Breast epithelium (tissue), 4 donors: Measurements from ENCODE around the gene CDC14B. TPM values are rescaled to one million over a fixed set of nuclear protein-coding genes. Genes with fewer than 3 reads are reported as not detected.
"Not testable (repeated sequence)": the region's sequence is repeated elsewhere in the genome, so short reads cannot be mapped to it uniquely, and the experiment has no call there.

ENCODE experiments used
- DNase-seq, 2 donors: peaks; one replicate each; pipeline ENCODE4 v3.0.0-alpha.2; 2019; ENCODE audit warnings: low spot score in 2 of 2
- H3K27ac ChIP-seq, 2 donors: fragments of 200-600 bp; sonication (generic) in 1 of 2; one replicate each; pipeline ENCODE4 v1.5.1; 2016 to 2019; ENCODE audit warnings: mild to moderate bottlenecking in 1 of 2
- H3K27me3 ChIP-seq, 2 donors: fragments of 200-600 bp; sonication (generic) in 1 of 2; one replicate each; pipeline versions ENCODE4 v1.5.1 to v1.6.0; 2017 to 2019; ENCODE audit warnings: control low read depth in 1 of 2, mild to moderate bottlenecking in 1 of 2
- H3K36me3 ChIP-seq: fragments of 200-600 bp; one replicate; pipeline ENCODE4 v1.5.1; 2019
- H3K4me1 ChIP-seq, 2 donors: fragments of 200-600 bp; sonication (generic); one replicate each; pipeline ENCODE4 v1.5.1; 2016 to 2019; ENCODE audit warnings: control low read depth in 1 of 2
- H3K4me3 ChIP-seq, 3 donors: fragments of 200-600 bp; sonication (generic); 1 replicate in 2 of 3; 2 replicates in 1 of 3; pipeline ENCODE4 v1.5.1; 2016 to 2019; ENCODE audit warnings: mild to moderate bottlenecking in 3 of 3, moderate library complexity in 2 of 3
- H3K9me3 ChIP-seq, 2 donors: fragments of 200-600 bp; sonication (generic) in 1 of 2; one replicate each; pipeline ENCODE4 v1.5.1; 2016 to 2019; ENCODE audit warnings: control low read depth in 1 of 2
- CTCF ChIP-seq, 3 donors: fragments of 450-650 bp; IDR thresholded peaks; one replicate each; pipeline ENCODE4 v1.5.1; 2016 to 2017; ENCODE audit warnings: antibody characterized with exemption in 3 of 3, mild to moderate bottlenecking in 3 of 3, moderate library complexity in 3 of 3
- POLR2A ChIP-seq: fragments of 450-650 bp; IDR thresholded peaks from one replicate; pipeline ENCODE4 v1.6.1; 2016; ENCODE audit warnings: antibody characterized with exemption, mild to moderate bottlenecking, moderate library complexity
- POLR2AphosphoS5 ChIP-seq, 3 donors: sonication (generic); formaldehyde crosslinking; IDR thresholded peaks; one replicate each; pipeline ENCODE4 v1.6.1; 2017; ENCODE audit warnings: antibody characterized with exemption in 3 of 3
- intact Hi-C: fragments of 100-400 bp; cut with DNase I; formaldehyde crosslinking; loops from one replicate; pipeline ENCODE4 v1.15.1; 2023; ENCODE audit warnings: low total_unique reads
- total RNA-seq, 3 donors: library from RNA; depleted of rRNA; stranded (reverse); fragments of >200 nt; gene quantifications; one replicate each; pipeline ENCODE4 v1.1.0, GENCODE V29; 2016

Gene CDC14B
- total RNA-seq, result 10 to 100 TPM; 22.0 to 33.4 (median 23.9) TPM

- intact Hi-C loops, result no loop called here
- no peaks in the 10 kb centered on the region for H3K27me3 ChIP-seq
- peak; percentile 87 to 92 for DNase-seq
- H3K9me3 ChIP-seq, result no peaks in the 10 kb centered on the region
- no peaks in the 10 kb centered on the region for H3K36me3 ChIP-seq
- no peak for TF ChIP-seq POLR2A
- TF ChIP-seq CTCF (IDR thresholded peaks at IDR 0.05), result no peak
- TF ChIP-seq POLR2AphosphoS5 (IDR thresholded peaks at IDR 0.05), result no peak
- H3K4me1 ChIP-seq, result peaks cover 0 to 4% of the 10 kb centered on the region in 2 donors
- H3K4me3 ChIP-seq, result peak within 1 kb of the TSS; percentile 62 to 89 (median 85)
- H3K27ac ChIP-seq, result peak within 1 kb of the TSS; percentile 83 to 87
Observed at GRCh38 chr9:96619491-96620180, at the start of gene CDC14B. Gene CDC14B, minus strand, starts transcription at chr9:96619843. Its CDS starts 465 bp downstream, at chr9:96619378.

GRCh38 chr9:96668868-96669534 is 49.4 kb upstream of the CDC14B start:
- intact Hi-C loops, result no loop called here
- Histone ChIP-seq H3K4me1 (no peaks in the 10 kb centered on the region), H3K9me3 (no peaks in the 10 kb centered on the region), H3K36me3 (no peaks in the 10 kb centered on the region), H3K27ac (no peak overlapping the region), H3K4me3 (no peak overlapping the region), H3K27me3 (no peaks in the 10 kb centered on the region)
- no peak for DNase-seq
- no peak for TF ChIP-seq POLR2AphosphoS5 (IDR thresholded peaks at IDR 0.05)

- Histone ChIP-seq H3K4me3 (no peak overlapping the region), H3K9me3 (no peaks in the 10 kb centered on the region), H3K4me1 (no peaks in the 10 kb centered on the region), H3K36me3 (no peaks in the 10 kb centered on the region), H3K27ac (no peak overlapping the region), H3K27me3 (no peaks in the 10 kb centered on the region)
- intact Hi-C loops, result no loop called here
- DNase-seq, result no peak
- no peak for TF ChIP-seq POLR2A
Observed at GRCh38 chr9:96667363-96667728, 47.7 kb upstream of the CDC14B start.

GRCh38 chr9:96666653-96667362 is 47.2 kb upstream of the CDC14B start:
- H3K9me3 ChIP-seq, intact Hi-C loops, H3K4me3 ChIP-seq, H3K36me3 ChIP-seq, H3K4me1 ChIP-seq, H3K27me3 ChIP-seq, DNase-seq, H3K27ac ChIP-seq: not testable (repeated sequence)
- peak; percentile 61 to 75 (median 64) for TF ChIP-seq CTCF (IDR thresholded peaks at IDR 0.05)

GRCh38 chr9:96665789-96666188 is 46.1 kb upstream of the CDC14B start:
- intact Hi-C loops, result no loop called here
- H3K36me3 ChIP-seq, result no peaks in the 10 kb centered on the region
- H3K4me3 ChIP-seq, result no peak overlapping the region
- H3K4me1 ChIP-seq, result no peaks in the 10 kb centered on the region
- no peak for DNase-seq
- TF ChIP-seq CTCF (IDR thresholded peaks at IDR 0.05), result no peak
- TF ChIP-seq POLR2A, result no peak
- TF ChIP-seq POLR2AphosphoS5 (IDR thresholded peaks at IDR 0.05), result no peak
- H3K9me3 ChIP-seq, result no peaks in the 10 kb centered on the region
- H3K27me3 ChIP-seq, result no peaks in the 10 kb centered on the region
- no peak overlapping the region for H3K27ac ChIP-seq
